ENCODE results near the gene CTNNA1. TPM values are rescaled to one million over a fixed set of nuclear protein-coding genes. Genes with fewer than 3 reads are reported as not detected.

CTNNA1 gene
- total RNA-seq, 1 donor, result 327 TPM

GRCh38 chr5:138965626-138966025 lies 212.4 kb downstream of the CTNNA1 start:
- H3K4me3 ChIP-seq (ENCODE audit: low read depth, low read length), result no peak overlapping the region
- DNase-seq (ENCODE audit: low read depth), result no peak
- no peak for TF ChIP-seq CTCF (IDR thresholded peaks at IDR 0.05; ENCODE audit: insufficient read depth, low read length)

- TF ChIP-seq CTCF (IDR thresholded peaks at IDR 0.05; ENCODE audit: insufficient read depth, low read length), result no peak
- DNase-seq (ENCODE audit: low read depth), result no peak
- no peak overlapping the region for H3K4me3 ChIP-seq (ENCODE audit: low read depth, low read length)
Measured at GRCh38 chr5:138966236-138966985, 213.2 kb downstream of the CTNNA1 start.

- TF ChIP-seq CTCF (IDR thresholded peaks at IDR 0.05; ENCODE audit: insufficient read depth, low read length), result no peak
- no peak for DNase-seq (ENCODE audit: low read depth)
- no peak overlapping the region for H3K4me3 ChIP-seq (ENCODE audit: low read depth, low read length)
Measured at GRCh38 chr5:138967791-138968448, 214.7 kb downstream of the CTNNA1 start.

- DNase-seq (ENCODE audit: low read depth), result no peak
- H3K4me3 ChIP-seq (ENCODE audit: low read depth, low read length), result no peak overlapping the region
- no peak for TF ChIP-seq CTCF (IDR thresholded peaks at IDR 0.05; ENCODE audit: insufficient read depth, low read length)
Measured at GRCh38 chr5:138968601-138969000, 215.4 kb downstream of the CTNNA1 start.

GRCh38 chr5:138969323-138970002 lies 216.2 kb downstream of the CTNNA1 start:
- no peak overlapping the region for H3K4me3 ChIP-seq (ENCODE audit: low read depth, low read length)
- DNase-seq (ENCODE audit: low read depth), result no peak
- no peak for TF ChIP-seq CTCF (IDR thresholded peaks at IDR 0.05; ENCODE audit: insufficient read depth, low read length)

GRCh38 chr5:138972230-138972629 lies 219.0 kb downstream of the CTNNA1 start:
- H3K4me3 ChIP-seq (ENCODE audit: low read depth, low read length), result no peak overlapping the region
- TF ChIP-seq CTCF (IDR thresholded peaks at IDR 0.05; ENCODE audit: insufficient read depth, low read length), result no peak
- peak; percentile 58 for DNase-seq (ENCODE audit: low read depth)
